ENCODE measurements around the gene PLPPR3.

Gene PLPPR3, protein sequence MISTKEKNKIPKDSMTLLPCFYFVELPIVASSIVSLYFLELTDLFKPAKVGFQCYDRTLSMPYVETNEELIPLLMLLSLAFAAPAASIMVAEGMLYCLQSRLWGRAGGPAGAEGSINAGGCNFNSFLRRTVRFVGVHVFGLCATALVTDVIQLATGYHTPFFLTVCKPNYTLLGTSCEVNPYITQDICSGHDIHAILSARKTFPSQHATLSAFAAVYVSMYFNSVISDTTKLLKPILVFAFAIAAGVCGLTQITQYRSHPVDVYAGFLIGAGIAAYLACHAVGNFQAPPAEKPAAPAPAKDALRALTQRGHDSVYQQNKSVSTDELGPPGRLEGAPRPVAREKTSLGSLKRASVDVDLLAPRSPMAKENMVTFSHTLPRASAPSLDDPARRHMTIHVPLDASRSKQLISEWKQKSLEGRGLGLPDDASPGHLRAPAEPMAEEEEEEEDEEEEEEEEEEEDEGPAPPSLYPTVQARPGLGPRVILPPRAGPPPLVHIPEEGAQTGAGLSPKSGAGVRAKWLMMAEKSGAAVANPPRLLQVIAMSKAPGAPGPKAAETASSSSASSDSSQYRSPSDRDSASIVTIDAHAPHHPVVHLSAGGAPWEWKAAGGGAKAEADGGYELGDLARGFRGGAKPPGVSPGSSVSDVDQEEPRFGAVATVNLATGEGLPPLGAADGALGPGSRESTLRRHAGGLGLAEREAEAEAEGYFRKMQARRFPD

DNA sequence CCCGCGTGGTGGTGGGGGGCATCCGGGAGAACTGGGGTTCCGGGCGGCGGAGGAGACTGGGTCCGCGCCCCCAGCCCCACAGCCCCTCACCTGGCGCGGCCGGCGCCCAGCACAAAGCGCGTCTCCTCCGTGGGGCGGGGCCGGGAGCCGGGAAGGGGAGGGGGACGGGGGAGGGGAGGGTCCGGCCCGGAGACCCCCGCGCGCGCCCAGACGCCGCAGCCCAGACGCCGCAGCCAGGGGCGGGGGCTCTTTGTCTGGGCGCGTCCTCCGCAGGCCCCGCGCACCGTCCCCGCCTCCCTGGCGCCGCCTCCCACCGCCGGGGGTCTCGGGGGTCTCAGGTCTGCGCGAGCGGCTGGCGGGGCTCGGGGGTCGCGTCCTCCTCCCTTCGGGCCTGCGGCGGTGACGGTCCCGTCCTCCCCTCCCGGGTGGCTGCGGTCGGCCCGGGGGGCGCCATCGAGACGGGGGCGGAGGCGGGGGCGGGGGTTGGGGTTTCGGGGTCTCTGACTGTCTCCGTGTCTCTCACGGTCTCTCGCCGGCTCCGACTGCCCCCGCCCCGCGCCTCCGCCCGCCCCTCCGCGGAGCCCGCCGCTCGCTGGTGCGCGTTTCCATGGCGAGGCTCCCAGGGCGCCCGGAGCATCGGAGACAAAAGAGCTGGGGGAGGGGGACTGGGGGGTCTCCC is at the start of gene PLPPR3:
TSS of gene PLPPR3 (minus strand) at position 131 of the 679 bp plus-strand sequence. CDS start 396 bp downstream, outside the sequence.
- no peak for DNase-seq (ENCODE audit: low read depth)

DNA sequence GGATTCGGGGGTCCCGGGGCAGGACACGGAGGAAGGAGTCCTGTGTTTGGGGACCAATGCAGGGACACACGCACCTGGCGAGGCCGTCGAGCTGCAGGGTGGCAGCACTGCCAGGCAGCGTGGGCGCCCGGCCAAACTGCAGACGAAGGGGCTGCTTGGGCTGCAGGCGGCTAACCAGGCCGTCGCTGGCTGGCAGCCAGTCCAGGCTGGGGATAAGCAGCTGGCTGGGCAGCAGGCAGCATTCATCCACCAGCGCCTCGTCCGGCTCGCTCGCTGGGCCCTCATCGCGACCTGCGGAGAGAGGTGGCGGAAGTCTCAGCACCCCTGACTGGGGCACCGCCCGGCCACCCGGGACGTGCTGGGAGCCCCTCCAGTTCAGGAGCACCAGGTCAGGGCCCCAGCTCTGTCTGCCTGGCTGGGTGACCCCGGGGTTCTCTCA is 49.2 kb upstream of the PLPPR3 start:
- DNase-seq (ENCODE audit: low read depth), result no peak

DNA sequence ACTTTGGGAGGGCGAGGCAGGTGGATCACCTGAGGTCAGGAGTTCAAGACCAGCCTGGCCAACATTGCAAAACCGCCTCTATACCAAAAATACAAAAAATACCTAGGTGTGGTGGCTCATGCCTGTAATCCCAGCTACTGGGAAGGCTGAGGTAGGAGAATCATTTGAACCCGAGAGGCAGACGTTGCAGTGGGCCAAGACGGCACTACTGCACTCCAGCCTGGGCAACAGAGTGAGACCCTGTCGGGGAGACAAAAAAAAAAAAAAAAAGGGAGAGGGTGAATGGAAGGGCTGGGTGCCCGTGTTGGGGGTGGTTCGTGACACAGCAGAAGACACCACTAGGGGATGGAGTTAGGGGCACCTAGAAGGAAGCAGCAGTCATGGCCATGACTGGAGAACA is 48.6 kb upstream of the PLPPR3 start:
- no peak for DNase-seq (ENCODE audit: low read depth)

DNA sequence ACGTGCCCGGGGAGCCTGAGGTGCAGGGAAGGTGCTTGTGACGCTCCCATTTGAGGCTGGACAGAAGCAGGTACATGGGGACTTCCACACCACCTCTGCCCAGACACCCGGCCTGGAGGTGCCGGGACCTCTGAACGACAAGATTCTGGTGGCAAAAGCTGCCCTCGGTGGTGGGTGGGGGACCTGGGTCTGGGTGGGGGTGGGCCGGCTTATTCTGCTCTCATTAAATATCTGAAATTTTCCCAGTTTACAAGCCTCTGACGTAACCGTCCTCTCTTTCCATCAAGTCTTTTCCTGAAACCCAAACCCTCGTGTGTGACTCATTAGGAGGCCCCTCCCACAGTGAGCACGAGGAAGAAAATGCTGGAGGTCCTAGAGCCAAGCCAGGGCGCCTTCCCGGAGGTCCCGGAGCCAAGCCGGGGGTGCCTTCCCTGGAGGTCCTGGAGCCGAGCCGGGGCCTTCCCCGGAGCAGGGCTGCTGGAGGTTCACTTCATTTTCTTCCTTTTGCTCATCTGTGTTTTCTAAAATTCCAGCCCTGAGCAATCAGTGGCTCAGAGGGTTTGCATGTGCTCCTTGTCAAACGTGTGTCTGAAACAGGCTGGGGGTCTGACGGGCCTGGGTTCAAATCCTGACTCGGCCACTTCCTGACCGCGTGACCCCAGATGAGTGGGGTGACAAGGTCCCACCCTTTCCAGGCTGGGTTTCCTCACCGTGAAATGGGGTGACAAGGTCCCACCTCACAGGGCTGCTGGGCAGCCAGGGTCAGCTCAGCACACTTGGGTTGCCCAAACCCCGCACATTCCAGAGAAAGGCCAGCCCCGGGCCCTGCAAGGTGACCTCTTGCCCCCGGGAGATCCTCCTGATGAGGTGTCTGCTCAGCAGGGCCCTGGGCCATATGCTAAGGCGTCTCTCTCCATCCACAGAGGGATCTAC is 47.8 kb upstream of the PLPPR3 start:
- DNase-seq (ENCODE audit: low read depth), result no peak

DNA sequence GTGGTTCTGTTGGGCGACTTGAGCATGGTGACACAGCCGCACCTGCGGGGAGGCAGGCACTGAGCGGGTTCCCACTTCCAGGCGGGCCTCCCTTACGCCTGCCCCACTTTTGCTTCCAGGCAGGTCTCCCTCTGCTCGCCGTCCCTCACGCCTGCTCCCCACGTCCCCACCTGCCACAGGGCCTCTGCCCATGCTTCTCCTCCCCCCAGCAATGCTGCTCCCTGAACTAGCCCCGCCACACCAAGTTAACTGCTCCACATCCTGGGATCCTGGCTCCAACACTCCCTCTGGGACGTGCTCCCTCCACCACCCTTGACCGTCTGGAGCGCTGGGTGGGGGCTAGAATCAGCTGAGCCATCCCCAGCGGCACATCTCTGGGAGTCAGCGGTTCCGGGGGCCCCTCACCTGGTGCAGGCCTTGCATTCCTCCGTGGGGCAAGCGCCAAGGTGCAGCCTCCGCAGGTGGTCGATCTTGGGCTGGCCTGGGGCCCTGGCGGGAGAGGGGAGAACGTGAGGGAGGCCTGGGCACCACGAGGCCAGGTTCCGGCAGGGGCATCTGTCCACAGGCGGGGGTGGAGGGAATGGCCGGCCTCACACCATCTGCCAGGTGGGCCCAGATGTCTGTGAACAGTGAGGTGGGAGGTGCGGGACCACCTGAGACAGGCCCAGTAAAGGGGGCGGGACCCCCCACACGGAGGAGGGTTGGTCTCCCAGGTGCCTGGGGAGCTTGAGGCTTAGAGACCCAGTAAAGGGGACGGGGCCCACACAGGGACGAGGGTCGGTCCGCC is 46.9 kb upstream of the PLPPR3 start:
- no peak for DNase-seq (ENCODE audit: low read depth)

DNA sequence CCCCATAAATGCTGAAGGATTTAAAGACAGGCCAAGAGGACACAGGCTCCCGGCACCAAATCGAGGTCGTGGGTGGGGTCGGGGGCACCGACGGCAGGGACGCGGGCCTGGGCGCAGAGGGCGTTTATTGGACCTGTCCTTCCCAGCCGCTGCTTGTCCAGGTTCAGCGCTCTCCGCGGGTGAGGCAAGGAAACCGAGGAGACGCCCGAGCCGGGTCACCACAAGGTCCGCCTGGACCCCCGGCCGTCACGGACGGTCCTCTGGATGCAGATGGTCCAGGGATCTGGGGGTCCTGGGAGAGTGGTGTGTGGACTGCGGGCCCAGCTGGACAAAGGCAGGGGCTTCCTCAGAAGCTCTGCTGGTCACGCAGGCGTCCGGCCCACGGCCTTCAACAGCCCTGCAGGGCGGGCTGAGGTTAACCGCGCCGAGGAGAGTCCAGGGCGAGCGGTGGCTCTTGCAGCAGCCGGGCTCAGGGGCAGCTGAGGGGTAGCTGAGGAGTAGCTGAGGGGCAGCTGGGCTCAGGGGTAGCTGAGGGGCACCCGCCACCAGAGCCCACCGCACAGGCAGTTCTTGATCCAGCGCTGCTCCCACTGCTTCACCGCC is 46.2 kb upstream of the PLPPR3 start:
- no peak for DNase-seq (ENCODE audit: low read depth)

DNA sequence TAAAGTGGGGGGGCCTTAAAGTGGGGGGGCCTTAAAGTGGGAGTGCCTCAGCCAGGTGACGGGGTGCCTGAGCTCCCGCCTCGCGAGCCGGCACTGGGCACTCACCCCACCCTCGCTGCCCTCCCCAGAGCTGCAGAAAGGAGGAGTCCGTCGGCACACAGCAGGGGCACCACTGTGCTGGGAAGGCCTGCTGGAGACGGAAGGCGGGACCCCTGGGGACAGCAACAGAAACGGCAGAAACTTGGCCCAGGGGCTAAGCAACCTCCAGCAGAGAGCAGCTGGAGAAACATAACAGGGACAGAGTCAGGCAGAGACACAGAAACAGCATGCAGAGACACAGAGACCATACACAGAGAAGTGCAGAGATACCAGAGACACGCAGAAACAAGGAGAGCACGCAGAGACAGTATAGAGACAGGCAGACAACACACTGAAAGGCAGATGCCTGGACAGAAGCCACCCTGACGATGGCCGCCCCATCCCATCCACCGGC is 45.6 kb upstream of the PLPPR3 start:
- no peak for DNase-seq (ENCODE audit: low read depth)

DNA sequence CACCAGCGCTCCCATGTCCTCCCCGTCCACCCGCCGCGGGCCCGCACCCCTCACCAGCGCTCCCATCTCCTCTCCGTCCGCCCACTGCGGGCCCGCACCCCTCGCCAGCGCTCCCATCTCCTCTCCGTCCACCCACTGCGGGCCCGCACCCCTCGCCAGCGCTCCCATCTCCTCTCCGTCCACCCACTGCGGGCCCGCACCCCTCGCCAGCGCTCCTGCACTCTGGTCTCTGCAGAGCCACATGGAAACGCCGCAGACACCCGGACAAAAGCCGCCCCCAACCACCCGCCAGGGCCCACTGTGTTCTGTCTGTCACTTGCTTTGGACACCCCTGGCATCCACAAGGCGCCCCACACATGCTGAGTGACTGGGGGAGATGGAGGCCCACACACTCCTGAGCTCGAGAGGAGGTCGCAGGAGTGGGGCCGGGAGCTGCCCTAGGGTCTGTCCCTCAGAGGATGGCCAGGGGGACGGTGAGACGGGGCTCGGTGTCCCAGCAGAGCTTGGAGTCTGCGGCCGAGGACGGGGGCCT is 45.1 kb upstream of the PLPPR3 start:
- DNase-seq (ENCODE audit: low read depth), result no peak

DNA sequence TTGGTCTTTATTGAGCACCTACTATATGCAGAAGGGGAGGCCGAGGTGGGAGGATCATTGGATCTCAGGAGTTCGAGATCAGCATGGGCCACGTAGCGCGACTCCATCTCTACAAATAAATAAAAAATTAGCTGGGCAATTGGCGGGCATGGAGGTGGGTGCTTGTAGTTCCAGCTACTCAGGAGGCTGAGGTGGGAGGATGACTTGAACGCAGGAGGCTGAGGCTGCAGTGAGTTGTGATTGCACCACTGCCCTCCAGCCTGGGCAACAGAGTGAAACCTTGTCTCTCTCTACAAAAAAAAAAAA is 41.5 kb upstream of the PLPPR3 start:
- DNase-seq (ENCODE audit: low read depth), result no peak

DNA sequence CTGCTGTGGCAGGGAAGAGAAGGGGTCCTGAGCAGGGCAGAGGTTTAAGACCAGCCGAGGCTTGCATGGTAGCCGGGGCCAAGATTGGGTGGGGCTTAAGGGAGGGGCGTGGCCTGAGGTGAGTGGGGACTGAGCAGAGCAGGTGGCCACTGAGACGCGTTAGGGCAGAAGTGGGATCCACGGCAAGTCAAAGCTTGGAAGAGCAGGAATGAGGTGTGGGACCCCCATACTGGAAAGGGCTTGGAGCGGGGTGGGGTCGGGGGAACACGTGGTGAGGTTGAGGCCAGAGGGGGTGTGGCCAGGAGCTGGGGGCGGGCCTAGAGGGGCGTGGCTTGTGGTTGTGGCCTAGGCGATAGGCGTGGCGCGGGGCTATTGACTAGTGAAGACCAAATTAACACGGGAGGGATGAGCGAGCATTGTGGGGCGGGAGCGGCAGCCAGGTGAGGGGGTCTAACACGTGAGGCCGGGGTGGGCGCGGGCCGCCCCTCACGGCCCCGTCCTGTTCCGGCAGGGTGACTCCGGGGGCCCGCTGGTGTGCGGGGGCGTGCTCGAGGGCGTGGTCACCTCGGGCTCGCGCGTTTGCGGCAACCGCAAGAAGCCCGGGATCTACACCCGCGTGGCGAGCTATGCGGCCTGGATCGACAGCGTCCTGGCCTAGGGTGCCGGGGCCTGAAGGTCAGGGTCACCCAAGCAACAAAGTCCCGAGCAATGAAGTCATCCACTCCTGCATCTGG is 41.0 kb upstream of the PLPPR3 start:
- DNase-seq (ENCODE audit: low read depth), result peak; percentile 68

DNA sequence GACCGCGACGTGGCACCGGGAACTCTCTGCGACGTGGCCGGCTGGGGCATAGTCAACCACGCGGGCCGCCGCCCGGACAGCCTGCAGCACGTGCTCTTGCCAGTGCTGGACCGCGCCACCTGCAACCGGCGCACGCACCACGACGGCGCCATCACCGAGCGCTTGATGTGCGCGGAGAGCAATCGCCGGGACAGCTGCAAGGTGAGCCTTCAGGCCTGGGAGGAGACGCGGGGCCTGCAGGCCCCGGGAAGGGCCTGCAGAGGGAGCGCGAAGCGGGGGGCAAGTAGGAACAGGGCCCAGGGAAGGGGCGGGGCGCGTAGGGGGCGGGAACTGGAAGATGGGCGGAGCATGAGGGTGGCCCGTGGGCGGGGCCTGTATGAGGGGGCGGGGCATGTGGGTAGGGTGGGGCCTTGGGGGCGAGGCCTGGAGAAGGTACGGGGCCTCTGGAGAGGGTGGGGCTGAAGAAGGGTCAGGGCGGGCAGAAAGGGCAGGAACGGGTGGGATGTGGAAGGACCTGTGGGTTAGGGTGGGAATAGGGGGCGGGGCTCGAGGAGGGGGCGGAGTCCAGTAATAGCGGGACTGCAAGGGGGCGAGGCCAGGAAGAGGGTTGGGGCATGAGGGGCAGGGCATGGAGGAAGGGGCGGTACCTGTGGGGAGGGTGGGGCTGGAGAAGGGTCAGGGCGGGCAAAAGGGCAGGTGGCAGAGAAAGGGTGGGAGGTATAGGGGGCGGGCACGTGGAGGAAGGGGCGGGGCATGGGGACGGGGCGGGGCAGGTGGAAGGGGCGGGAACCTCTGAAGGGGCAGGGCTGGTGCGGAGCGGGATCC is 40.2 kb upstream of the PLPPR3 start:
- DNase-seq (ENCODE audit: low read depth), result peak; percentile 49

DNA sequence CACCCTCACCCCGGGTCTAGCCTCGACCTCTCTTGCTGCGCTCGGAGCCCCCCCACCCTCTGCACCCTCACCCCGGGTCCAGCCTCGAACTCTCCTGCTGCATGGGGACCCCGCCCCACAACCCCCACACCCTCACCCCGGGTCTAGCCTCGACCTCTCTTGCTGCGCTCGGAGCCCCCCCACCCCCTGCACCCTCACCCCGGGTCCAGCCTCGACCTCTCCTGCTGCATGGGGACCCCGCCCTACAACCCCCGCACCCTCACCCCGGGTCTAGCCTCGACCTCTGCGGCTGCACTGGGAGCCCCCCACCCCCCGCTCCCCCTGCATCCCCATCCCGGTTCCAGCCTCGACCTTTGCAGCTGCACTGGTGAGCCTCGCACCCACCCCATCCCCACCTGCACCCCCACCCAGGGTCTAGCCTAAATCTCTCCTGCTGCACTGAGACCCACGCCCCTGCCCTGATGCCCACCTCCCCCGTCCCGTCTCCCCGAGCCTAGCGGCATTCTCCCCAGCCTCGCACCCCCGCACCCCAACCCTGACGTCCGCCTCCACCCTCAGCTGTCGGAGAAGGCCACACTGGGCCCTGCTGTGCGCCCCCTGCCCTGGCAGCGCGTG is 39.5 kb upstream of the PLPPR3 start:
- no peak for DNase-seq (ENCODE audit: low read depth)

DNA sequence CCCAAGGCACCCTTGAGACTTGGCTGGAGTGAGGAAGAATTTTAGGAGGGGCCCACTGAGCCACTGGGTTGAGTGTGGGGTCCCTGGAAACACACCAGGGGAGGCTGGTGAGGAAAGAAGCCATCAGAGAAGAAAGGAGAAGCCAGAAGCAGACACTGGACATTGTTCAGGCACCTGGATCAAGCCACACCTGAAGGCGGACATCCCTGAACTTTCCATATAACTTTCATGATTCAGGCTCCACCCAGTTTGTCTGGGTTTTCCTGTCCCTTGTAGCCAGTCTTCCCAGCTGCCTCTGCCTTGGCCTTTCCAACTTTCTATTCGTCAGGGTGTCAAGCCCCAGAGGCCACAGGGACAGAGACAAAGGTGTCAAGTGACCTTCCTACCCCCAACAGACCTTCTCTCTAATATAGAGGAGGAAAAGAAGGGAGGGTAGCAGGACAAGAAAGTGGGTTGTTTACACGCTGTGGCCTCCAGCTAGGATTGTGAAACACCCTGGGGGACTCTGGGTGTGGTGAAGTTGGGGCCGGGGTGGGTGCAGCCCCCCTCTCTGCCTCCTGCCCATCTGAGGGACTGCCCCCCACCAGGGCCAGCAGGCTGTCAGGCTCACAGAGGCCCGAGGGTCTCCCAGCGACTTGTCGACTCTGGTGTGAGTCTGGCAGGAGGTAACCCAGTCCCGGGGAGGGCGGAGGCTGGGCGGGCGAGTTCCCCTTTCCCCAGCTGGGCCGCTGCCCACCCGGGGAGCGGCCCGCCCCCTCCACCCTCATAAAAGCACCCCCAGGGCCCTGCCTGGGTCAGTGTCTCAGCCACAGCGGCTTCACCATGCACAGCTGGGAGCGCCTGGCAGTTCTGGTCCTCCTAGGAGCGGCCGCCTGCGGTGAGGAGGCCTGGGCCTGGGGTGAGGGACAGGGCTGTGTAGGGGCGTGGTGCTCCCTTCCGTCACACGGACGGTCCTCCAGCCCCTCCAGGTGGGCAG is 37.4 kb upstream of the PLPPR3 start, which contains the start of gene CFD:
TSS of gene CFD (plus strand) at position 797 of the 976 bp plus-strand sequence. CDS start at position 823, 26 bp downstream.
- DNase-seq (ENCODE audit: low read depth), result no peak

DNA sequence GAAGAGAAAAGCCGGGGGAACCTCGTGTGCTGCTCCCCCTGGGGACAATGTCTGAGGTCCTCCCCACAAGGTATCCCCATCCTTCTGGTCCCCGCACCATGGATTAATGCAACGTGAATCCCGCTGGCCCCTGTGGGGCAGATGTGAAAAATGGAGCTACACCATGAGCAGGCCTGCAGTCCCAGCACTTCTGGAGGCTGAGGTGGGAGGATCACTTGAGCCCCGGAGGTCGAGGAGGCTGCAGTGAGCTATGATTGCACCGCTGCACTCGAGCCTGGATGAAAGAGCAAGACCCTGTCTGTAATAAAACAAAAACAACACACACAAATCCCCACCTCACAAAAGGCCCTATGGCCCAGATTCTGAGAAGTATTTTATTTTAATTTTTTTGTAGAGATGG is 36.5 kb upstream of the PLPPR3 start:
- no peak for DNase-seq (ENCODE audit: low read depth)

DNA sequence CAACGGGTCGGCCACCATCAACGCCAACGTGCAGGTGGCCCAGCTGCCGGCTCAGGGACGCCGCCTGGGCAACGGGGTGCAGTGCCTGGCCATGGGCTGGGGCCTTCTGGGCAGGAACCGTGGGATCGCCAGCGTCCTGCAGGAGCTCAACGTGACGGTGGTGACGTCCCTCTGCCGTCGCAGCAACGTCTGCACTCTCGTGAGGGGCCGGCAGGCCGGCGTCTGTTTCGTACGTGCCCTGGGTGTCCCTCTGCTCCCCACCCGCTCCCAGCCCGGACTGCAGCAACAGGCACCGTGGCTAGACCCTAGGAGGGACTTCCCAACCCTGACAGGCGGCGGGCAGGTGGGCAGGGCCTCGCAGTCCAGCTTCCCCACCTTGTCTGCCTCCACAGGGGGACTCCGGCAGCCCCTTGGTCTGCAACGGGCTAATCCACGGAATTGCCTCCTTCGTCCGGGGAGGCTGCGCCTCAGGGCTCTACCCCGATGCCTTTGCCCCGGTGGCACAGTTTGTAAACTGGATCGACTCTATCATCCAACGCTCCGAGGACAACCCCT is 33.9 kb upstream of the PLPPR3 start:
- DNase-seq (ENCODE audit: low read depth), result no peak

DNA sequence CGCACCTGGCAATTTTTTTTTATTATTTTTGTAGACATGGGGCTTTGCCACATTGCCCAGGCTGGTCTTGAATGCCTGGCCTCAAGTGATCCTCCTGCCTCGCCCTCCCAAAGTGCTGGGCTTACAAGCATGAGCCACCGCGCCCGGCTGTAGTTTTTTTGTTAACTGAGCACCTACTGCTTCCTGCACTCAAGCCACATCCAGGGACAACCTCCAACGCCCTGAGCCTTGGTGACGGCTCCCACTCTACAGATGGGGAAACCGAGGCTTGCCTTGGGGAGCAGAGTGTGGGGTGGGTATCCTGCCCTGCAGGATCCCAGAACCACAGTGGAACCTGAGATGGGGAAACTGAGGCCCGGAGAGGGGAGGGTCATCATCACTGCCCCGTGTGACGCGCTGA is 33.4 kb upstream of the PLPPR3 start:
- no peak for DNase-seq (ENCODE audit: low read depth)

All from activated T-cell treated with anti-CD3 and anti-CD28 coated beads for 24 hours (primary cell).